SW 1271 (cell line): Measurements from ENCODE around the gene MPIG6B.
"Not testable (repeated sequence)": the region's sequence is repeated elsewhere in the genome, so short reads cannot be mapped to it uniquely, and the experiment has no call there.

Experiments
- DNase-seq, 2 experiments: peaks; one replicate each; lab custom pipeline; 2025; lab: John Stamatoyannopoulos, UW

MPIG6B gene

GRCh38 chr6:31700740-31701401, 22.3 kb upstream of the MPIG6B start:
- DNase-seq: no peak

GRCh38 chr6:31701666-31702404, 21.3 kb upstream of the MPIG6B start:
- no peak for DNase-seq

GRCh38 chr6:31702405-31702818, 20.8 kb upstream of the MPIG6B start:
- DNase-seq: no peak

- DNase-seq: peak; percentile 92 to 97
These were observed 20.1 kb upstream of the MPIG6B start, which contains the start of gene ABHD16A for GRCh38 chr6:31702819-31703716. Gene ABHD16A, minus strand, starts transcription at chr6:31703324. Its CDS starts 43 bp downstream, at chr6:31703281.

- no peak for DNase-seq
These were observed 17.2 kb upstream of the MPIG6B start for GRCh38 chr6:31705931-31706330.

GRCh38 chr6:31706599-31706998, 16.6 kb upstream of the MPIG6B start, which contains the start of gene LY6G6F:
Gene LY6G6F, plus strand, starts transcription at chr6:31706866. Its CDS starts 41 bp downstream, at chr6:31706907.
- no peak for DNase-seq

GRCh38 chr6:31707701-31708100, 15.5 kb upstream of the MPIG6B start:
- no peak for DNase-seq

GRCh38 chr6:31708224-31708623, 14.9 kb upstream of the MPIG6B start:
- DNase-seq: no peak

GRCh38 chr6:31709157-31709556, 14.0 kb upstream of the MPIG6B start:
- not testable (repeated sequence) for DNase-seq

- no peak for DNase-seq
These were observed 12.5 kb upstream of the MPIG6B start for GRCh38 chr6:31710523-31711219.

GRCh38 chr6:31711233-31711632, 11.9 kb upstream of the MPIG6B start:
- no peak for DNase-seq

- peak in 1 of 2 experiments; percentile 21 for DNase-seq
These were observed 10.9 kb upstream of the MPIG6B start for GRCh38 chr6:31712296-31712695.

- DNase-seq: no peak
These were observed 9.7 kb upstream of the MPIG6B start for GRCh38 chr6:31713465-31713864.

- no peak for DNase-seq
These were observed 9.0 kb upstream of the MPIG6B start for GRCh38 chr6:31713991-31714684.

GRCh38 chr6:31715022-31715958, 7.9 kb upstream of the MPIG6B start, which contains the start of gene LY6G6D:
Gene LY6G6D, plus strand, starts transcription at chr6:31715348. Its CDS starts 8 bp downstream, at chr6:31715356.
- no peak for DNase-seq

GRCh38 chr6:31717499-31718222, 5.5 kb upstream of the MPIG6B start:
- DNase-seq: no peak

GRCh38 chr6:31718265-31718664, 4.9 kb upstream of the MPIG6B start:
- no peak for DNase-seq

GRCh38 chr6:31719001-31719400, 4.2 kb upstream of the MPIG6B start:
- DNase-seq: no peak

GRCh38 chr6:31720196-31720770, 2.9 kb upstream of the MPIG6B start:
- no peak for DNase-seq
